ENCODE results near the gene EPHA5.

- TF ChIP-seq POLR2A (IDR thresholded peaks at IDR 0.05; ENCODE audit: low read length) (no peak), GATA1 (IDR thresholded peaks at IDR 0.05; ENCODE audit: low read depth, low read length) (no peak)
Observed at GRCh38 chr4:65391814-65392213, 278.5 kb downstream of the EPHA5 start.
